HG03039 (cell line): Measurements from ENCODE around the gene SNCAIP.
"Not testable (repeated sequence)": the region's sequence is repeated elsewhere in the genome, so short reads cannot be mapped to it uniquely, and the experiment has no call there.

Experiments
- ATAC-seq: cut with Tn5 transposase; IDR thresholded peaks from one replicate; pipeline ENCODE4 v1.9.1; 2021; ENCODE audit warnings: mild to moderate bottlenecking, moderate library complexity; ENCODE audit not compliant: unreplicated experiment

SNCAIP gene

GRCh38 chr5:122356855-122357254, 44.8 kb downstream of the SNCAIP start:
- ATAC-seq, result no peak

GRCh38 chr5:122358372-122358979, 46.4 kb downstream of the SNCAIP start:
- no peak for ATAC-seq

GRCh38 chr5:122362361-122362760, 50.3 kb downstream of the SNCAIP start:
- no peak for ATAC-seq

- no peak for ATAC-seq
These were observed 51.6 kb downstream of the SNCAIP start for GRCh38 chr5:122363623-122364022.

GRCh38 chr5:122366501-122366900, 54.5 kb downstream of the SNCAIP start:
- ATAC-seq, result peak; percentile 85

GRCh38 chr5:122367456-122367855, 55.4 kb downstream of the SNCAIP start:
- no peak for ATAC-seq

GRCh38 chr5:122368510-122369251, 56.6 kb downstream of the SNCAIP start:
- no peak for ATAC-seq

- no peak for ATAC-seq
These were observed 57.3 kb downstream of the SNCAIP start for GRCh38 chr5:122369253-122369815.

GRCh38 chr5:122371511-122372151, 59.6 kb downstream of the SNCAIP start:
- ATAC-seq, result no peak

GRCh38 chr5:122374110-122374509, 62.1 kb downstream of the SNCAIP start:
- no peak for ATAC-seq

- no peak for ATAC-seq
These were observed 63.8 kb downstream of the SNCAIP start for GRCh38 chr5:122375801-122376200.

GRCh38 chr5:122376250-122376649, 64.2 kb downstream of the SNCAIP start:
- ATAC-seq, result no peak

- ATAC-seq, result no peak
These were observed 65.0 kb downstream of the SNCAIP start for GRCh38 chr5:122377026-122377425.

- not testable (repeated sequence) for ATAC-seq
These were observed 70.9 kb downstream of the SNCAIP start for GRCh38 chr5:122382938-122383337.

- no peak for ATAC-seq
These were observed 72.8 kb downstream of the SNCAIP start for GRCh38 chr5:122384739-122385235.

GRCh38 chr5:122385286-122385685, 73.2 kb downstream of the SNCAIP start:
- ATAC-seq, result no peak

GRCh38 chr5:122385808-122386207, 73.8 kb downstream of the SNCAIP start:
- no peak for ATAC-seq

GRCh38 chr5:122390154-122390553, 78.1 kb downstream of the SNCAIP start:
- ATAC-seq, result no peak

GRCh38 chr5:122390694-122391093, 78.7 kb downstream of the SNCAIP start:
- no peak for ATAC-seq

GRCh38 chr5:122391621-122392020, 79.6 kb downstream of the SNCAIP start:
- ATAC-seq, result no peak

- no peak for ATAC-seq
These were observed 80.2 kb downstream of the SNCAIP start for GRCh38 chr5:122392224-122392623.

- ATAC-seq, result no peak
These were observed 80.8 kb downstream of the SNCAIP start for GRCh38 chr5:122392824-122393223.
